Measurements from ENCODE around the gene AHSP. TPM values are rescaled to one million over a fixed set of nuclear protein-coding genes. Genes with fewer than 3 reads are reported as not detected.
"Not testable (repeated sequence)": the region's sequence is repeated elsewhere in the genome, so short reads cannot be mapped to it uniquely, and the experiment has no call there.

The AHSP gene
- total RNA-seq, 1 donor from 2014 or later: not detected

DNA sequence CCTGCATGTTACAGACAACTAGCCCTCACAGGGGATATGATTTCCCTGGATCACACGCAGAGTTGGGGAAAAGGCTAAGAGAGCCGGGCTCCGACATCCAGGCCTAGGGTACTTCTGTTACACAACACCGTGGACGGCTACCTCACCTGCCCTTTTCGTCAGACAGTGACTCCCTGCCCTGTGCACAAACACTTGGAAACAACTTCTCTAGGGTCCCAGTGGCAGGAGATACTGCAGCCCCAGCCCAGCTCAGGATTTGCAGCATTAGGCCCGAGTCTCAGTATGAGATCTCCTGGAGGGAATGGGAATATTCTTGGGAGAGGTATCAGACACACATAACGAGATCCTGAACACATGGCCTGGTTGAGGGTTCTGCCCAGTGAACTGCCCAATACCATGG is 27.8 kb upstream of the AHSP start:
- DNase-seq (ENCODE audit: low read depth): no peak

DNA sequence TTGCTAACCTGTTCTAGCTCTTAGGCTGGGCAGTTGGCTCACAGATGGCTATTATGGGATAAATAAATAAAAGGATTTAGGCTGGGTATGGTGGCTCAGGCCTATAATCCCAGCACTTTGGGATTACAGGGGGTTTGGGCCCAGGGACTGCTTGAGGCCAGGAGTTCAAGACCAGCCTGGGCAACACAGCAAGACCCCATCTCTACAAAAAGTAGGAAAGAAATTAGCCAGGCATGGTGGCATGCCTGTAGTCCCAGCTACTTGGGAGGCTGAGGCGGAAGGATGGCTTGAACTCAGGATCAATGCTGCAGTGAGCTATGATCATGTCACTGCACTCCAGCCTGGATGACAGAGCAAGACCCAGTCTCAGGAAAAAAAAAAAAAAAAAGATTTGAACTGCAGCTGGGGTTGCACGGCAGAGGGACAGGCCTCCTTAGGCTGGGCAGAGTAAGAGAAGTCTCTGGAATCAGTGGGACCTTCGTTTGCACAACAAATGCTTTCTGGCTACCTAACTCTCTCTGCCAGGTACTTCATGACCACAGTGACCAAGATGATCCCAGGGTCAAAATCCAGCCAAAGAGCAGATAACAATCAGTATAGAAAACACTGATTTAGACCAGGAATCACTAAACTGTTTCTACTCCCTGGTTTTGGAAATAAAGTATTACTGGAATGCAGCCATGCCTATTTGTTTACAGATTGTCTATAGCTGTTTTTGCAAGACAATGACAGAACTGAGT is 26.3 kb upstream of the AHSP start:
- DNase-seq (ENCODE audit: low read depth): no peak

DNA sequence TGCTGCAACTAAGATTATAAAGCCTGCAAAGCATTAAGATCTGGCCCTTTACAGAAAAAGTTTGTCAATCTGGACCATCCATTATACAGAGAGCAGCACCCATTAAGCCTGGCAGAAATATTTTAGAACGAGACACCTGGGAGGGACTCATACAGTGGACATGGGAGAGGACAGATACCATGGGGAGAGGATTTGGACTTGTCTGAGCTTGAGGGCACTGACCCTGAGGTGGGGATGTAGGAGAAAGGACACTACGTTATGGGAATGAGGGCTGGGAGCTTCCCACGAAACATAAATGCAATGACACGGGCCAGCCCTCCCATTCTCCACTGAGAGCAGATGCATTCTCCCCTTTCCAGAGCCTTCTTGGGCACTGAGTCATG is 25.7 kb upstream of the AHSP start:
- DNase-seq (ENCODE audit: low read depth): no peak

DNA sequence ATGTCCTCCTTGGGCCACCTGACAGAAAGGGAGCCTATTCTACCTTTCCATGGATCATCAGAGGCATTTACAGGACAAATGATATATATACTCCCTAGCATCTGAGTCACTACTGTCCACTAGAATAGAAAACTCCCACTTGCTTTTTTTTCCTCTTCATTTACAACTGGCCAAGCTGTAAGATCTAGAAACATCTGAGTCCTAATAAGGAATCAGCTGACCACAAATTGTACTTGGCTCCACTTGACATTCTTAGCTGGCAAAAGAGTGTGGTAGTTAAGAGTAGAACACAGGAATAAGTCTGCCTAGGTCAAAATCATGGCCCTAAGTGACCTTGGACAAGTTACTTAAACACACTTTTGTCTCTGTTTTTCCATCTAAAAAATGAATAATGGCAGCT is 24.7 kb upstream of the AHSP start:
- DNase-seq (ENCODE audit: low read depth): no peak

DNA sequence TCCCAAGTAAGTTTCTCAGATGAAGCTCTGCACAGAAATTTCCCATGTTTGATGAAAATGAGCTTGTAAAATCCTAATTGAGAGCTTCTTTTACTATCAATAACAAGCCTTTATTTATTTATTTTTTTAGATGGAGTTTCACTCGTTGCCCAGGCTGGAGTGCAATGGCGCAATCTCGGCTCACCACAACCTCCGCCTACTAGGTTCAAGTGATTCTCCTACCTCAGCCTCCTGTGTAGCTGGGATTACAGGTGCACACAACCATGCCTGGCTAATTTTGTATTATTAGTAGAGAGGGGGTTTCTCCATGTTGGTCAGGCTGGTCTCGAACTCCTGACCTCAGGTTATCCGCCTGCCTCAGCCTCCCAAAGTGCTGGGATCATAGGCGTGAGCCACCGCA is 24.1 kb upstream of the AHSP start:
- not testable (repeated sequence) for DNase-seq (ENCODE audit: low read depth)

DNA sequence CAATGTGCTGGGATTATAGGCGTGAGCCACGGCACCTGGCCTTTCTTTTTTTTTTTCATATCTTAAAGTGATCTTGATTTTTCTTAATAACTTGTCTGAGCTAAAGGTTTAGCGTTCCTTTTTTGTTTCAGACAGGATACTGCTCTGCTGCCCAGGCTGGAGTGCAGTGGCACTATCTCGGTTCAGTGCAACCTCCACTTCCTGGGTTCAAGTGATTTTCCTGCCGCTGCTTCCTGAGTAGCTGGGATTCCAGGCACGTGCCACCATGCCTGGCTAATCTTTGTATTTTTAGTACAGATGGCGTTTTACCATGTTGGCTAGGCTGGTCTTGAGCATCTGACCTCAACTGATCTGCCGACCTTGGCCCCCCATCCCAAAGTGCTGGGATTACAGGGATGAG is 23.5 kb upstream of the AHSP start:
- no peak for DNase-seq (ENCODE audit: low read depth)

DNA sequence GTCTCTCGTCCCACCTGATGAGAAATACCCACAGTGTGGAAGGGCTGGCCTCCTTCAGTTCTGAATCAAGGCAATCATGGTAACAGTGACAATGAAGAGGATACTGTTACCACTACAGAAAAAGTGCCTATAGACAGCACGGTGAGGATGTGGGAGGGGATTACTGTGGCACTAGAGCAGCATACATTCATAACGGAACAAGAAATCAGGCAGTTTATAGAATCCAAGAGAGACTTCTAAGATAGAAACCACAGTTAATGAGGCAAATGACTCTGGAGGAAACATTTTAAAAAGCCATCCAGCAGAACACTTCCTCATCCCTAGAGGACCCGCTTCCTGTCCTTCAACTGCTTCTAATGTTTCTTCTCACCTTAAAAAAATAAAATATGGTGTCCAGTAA is 22.2 kb upstream of the AHSP start:
- no peak for DNase-seq (ENCODE audit: low read depth)

DNA sequence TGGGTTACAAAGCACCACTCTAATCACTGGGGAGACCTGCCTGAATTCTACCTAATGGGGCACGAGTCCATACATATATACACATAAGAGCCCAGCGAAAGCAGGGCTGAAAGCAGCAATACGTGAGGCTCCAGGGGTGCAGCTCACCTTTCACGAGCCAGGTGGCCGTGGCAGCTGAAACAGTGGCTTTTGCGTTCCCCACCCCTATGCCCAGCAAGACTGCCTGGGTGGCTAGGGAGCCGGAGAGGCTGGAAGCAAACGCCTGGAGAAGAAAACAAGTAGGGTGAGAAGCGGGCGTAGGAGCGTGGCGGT is 20.1 kb upstream of the AHSP start:
- DNase-seq (ENCODE audit: low read depth): no peak

DNA sequence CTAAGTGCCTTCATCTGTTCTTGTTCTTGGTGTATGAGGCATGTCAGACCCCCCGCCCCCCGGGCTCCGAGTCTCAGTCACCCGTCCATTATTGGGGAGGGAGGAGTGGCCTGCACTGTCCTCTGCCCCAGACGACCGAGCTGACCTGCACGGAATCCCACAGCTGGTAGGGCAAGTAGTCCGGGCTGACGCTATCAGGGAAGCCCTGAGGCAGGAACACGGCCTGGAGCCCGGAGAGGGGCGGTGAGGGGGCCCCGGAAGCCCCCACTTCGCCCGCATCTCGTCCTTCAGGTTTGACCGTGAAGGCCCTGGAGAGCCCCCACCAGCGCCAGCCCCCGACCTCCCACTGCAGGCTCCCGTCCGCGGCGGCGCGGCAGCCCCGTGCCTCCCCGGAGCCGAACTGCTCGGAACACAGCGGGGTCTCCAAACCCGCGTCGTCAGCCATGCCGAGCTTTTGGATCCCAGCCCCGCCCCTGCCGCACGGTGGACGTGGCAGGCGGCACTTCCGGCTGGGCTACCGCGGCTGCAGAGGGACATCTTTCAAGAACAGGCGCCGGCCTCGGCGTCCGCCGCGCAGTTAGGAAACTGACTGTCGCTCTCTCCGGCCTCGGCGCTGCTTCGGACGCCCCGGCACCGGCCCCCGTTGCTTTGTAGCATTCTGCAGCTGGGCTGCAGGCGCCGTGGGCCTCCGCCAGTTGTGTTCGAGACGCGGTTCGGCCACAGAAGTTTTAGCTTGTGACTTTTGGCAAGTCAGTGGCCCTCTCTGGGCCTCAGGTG is 19.6 kb upstream of the AHSP start, which contains the start of gene RUSF1:
Gene RUSF1 (minus strand): TSS at position 463 of the 777 bp plus-strand sequence. CDS start 18 bp downstream, at position 445.
- peak; percentile 90 for DNase-seq (ENCODE audit: low read depth)

DNA sequence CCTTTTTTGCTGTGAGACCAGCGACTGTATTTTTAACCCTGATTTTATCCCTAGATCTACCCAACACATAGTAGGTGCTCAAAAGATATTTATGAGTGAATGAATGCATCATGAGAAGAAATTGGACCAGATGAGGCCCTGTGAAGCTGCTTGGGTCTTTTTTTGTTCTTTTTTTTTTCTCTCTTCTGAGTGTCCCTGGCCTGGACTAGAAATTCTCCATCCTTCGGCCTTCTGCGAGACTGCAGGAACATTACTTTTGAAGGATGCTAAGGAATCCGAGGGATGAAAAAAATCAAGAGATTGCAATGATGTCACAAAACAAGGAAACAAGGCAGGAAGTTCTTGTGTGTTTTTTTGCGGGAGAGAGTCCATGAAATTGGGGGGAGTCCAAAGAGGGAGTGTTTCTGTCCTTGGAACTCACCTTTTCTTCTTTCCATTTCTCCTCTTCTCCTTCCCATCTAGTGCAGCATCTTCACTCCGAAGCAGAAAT is 18.9 kb upstream of the AHSP start:
- DNase-seq (ENCODE audit: low read depth): peak; percentile 48

DNA sequence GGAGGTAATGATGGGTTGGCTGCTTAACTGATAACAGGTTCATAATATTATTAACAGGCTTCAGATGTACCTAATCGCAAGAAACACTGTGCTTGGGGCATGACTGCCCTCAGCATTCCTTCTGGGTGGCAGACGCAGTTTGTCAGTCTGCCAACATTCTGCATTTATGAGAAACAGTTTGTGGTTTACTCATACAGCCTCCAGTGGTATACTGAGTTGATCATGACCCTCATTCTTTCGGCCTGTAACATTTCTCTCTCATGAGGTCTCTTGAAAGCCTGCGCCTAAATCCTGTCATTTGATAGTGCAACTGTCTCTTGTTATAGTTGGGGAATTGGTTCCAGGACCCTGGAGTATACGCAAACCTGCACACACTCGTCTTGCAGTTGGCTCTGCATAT is 14.6 kb upstream of the AHSP start:
- peak; percentile 90 for DNase-seq (ENCODE audit: low read depth)

DNA sequence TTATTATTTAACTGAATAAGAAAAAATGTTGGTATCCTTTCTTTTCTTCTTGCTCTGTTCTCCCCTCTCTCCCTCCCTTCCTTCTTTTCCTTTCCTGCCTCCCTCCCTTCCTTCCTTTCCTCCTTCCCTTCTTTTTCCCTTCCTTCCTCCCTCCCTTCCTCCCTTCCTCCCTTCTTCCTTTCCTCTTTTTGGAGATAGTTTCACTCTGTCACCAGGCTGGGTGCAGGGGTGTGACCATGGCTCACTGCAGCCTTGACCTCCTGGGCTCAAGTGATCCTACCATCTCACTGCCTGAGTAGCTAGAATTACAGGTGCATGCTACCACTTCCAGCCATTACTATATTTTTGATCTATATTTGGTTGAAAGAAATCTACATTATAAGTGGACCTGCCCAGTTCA is 13.8 kb upstream of the AHSP start:
- no peak for DNase-seq (ENCODE audit: low read depth)

DNA sequence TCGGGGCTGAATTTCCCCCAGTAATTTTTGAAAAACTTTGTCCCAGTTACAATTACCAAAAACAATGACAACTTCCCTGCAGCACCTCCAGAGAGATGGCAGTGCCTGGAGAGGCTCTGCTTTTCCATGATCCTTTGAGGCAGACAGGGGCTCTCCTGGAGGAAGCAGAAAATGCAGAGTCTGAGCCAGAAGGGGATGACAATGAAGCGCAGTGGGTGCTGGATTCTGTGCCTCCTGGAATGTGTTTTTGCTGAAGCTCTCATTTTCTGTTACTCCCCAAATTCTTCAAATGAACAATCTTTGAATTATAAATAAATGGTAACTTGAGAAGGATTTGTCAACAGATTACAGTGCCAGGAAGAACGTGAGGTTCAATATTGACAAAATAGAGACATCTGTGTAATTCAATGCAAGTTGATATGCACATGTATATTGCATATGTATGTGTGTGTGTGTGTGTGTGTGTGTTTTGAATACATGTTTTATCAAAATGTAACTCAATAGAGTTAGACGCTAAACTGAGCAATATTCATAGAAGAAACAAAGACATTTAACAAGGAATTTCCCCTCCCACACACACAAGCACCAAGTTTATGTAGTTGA is 9.8 kb upstream of the AHSP start:
- no peak for DNase-seq (ENCODE audit: low read depth)

DNA sequence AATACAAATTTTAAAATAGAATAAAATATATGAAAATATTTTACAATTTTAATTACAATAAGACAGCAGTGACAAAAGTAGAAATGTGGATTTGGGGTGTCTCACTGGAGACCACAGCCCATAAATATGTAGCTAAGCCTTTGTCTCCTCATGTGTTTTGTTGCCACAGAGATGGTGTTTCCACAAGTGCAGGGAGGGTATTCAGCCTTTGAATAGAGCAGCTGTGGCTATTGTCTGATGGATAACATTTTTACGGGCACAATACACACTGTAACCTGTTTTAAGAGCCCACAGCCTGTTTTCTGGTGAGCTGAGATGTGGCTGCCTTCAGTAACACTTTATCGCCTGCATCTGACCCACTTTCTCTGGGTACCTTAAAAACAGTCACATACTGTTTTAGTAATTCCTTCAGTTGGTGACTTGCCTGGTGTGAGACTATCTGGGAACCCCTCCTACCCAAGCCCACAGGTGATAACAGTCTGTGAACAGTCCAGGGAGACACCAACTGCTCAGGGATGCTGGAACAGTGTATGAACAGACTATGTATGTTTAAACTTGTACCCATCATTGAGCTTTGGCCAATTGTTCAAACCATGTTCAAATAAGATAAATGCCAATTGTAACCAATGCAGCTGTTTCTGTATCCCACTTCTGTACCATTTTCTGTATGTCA is 7.8 kb upstream of the AHSP start:
- DNase-seq (ENCODE audit: low read depth): peak; percentile 66

DNA sequence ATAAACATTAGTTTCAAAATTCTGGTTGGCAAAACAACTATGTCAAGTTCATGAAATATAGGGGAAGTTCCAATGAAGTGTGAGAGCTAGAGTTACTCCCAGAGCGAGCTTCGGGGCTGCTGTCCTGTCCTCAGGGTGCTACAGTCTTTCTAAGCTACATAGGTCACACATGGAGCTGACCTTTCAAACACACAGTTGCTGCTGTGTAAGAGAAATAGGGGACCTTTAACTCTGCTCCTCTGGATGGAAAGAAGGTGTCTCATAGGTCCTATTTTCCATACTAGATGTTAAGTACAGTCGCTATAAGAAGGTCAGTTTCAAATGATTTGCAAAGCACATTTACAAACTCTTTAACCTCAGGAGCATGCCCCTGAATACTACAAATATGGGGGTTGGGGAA is 6.3 kb upstream of the AHSP start:
- no peak for DNase-seq (ENCODE audit: low read depth)

DNA sequence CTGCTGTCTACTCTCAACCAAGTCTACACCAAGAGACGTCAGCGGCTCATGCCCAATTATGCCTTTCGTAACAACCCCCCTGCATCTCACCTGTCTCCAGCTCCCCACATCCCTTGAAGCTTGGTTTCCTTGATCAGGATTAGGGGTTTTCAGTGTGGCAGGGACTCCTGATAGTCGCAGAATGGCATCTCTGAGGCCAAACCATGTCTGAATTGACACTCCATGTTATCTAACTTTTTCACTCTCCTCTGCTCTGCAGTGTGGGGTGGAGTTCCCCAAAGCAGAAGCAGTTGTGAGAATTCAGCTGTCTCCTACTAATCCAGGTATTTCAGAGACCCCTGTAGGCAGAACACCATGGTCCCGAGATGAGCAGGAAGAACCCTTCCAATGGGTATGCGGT is 5.6 kb upstream of the AHSP start:
- DNase-seq (ENCODE audit: low read depth): no peak

DNA sequence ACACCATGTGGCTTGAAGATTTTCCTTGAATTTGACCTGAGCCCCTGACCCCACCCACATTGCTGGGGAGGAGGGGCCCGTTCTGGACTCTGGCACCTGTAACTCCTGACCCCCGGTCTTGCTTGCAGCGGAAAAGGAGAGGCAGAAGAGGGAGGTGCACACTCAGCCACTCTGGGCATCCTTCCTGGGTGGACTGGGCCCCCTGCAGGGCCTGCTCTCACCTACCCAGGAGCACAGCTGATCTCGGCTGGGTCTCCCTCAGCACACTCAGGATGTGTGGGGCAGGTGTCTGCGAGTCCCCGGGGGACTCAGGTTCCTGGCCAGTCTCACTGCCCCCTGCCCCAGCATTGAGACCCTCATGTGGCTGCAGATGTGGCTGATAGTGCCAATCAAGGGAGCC is 3.9 kb upstream of the AHSP start:
- DNase-seq (ENCODE audit: low read depth): not testable (repeated sequence)

DNA sequence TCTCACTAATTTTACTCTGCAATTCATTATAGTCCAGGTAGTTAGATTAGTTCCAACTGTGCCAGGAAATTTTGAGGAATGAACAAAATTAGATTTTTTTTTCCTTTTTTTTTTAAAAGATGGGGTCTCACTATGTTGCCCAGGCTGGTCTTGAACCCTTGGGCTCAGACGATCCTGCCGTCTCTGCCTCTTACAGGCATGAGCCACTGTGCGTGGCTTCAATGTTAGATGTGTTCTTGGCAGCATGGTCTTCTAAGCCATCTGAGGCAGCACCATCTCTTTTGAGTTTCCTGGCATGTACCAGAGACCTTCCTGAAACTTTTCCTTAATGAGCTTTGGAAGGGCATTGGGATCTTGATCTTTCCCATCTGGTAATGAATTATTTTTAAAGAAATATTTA is 2.6 kb upstream of the AHSP start:
- DNase-seq (ENCODE audit: low read depth): no peak

DNA sequence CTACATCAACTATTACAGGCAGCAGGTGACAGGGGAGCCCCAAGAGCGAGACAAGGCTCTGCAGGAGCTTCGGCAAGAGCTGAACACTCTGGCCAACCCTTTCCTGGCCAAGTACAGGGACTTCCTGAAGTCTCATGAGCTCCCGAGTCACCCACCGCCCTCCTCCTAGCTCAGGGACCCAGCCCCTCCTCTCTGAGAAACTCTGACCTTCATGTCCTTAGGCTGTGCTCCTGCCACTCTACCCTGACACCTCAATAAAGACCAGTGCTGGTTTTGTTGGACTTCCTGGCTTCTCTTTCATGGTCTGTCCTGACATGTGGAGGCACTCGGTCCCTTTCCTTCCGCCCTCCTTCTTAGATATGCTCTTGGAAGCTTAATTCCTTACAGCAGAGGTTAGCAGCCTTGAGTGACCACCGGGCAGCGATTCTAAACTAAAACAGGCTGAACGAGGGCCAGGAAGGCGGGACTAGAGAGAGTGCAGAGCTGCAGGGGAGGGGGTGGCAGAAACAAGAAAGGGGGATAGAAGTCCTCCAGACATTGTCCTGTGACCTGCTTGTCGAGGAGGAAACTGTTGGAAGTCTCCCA is 915 bp downstream of the AHSP start:
- no peak for DNase-seq (ENCODE audit: low read depth)

DNA sequence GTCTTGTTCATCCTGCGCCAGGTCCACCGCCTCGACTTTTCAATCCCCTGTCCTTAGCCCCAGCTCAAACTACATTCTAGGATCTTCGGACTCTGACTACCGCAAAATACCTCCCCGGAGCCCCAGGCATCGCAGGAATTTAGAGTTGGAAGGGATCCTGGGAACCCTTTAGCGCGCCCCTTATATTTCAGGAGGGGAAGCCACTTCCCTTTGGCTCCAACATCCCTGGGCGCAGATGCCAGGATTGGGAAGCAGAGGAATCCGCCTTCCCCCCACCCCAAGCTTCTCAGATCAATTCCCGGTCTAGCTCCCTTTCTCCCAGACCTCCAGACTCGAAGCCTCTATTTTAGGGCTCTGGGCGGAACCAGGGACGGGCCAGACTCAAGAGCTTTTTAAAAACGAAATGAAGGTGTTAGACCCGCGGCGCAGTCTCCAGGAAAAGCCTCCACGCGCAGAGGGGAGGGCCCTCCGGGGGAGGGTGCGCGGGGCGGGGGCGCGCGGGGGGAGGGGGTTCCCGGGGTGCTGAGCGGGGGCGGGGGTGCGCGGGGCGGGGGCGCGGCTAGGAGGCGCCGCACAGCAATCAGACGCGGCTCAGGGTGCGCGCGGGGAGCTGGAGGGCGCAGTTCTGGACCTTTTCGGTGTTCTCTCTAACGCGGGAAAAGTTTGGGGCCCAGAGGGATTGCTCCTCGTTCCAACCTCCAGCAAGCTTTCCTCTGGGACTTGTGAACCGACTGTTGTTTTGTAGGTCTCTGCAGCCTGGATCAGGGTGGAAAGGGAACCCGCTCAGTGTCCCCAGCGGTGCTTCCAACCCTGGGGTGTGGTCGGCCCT is 1.6 kb downstream of the AHSP start:
- DNase-seq (ENCODE audit: low read depth): peak; percentile 12

DNA sequence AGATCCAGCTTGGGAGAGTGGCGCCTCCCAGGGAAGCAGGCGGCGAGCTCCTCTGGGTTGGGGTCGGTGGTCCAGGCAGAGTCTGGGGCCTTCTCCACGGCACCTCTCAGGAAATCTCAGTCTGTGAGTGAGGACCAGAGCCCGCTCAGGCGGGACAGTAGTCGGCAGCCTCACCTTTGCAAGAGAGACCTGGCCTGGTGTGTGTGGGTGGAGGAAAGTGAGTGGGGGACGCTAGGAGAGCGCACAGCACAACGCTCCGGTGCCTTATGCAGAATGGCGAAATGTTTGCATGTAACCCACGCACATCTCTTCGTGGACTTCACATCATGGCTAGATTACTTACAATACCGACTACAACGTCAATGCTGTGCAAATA is 2.2 kb downstream of the AHSP start:
- no peak for DNase-seq (ENCODE audit: low read depth)
